H1 (cell line): Measurements from ENCODE around the gene CHRDL2. TPM values are rescaled to one million over a fixed set of nuclear protein-coding genes. Genes with fewer than 3 reads are reported as not detected.

Experiments used
- CTCF ChIA-PET: fragments of 300-600 bp; sonication (Branson Sonifier 250); formaldehyde crosslinking; loops from one replicate; lab custom pipeline; 2021; ENCODE audit not compliant: partially characterized antibody; lab: Charles Lee
- POLR2A ChIA-PET: fragments of 300-600 bp; sonication (Branson Sonifier 250); formaldehyde crosslinking; loops from one replicate; lab custom pipeline; 2021; ENCODE audit warnings: inconsistent platforms; ENCODE audit not compliant: partially characterized antibody; lab: Charles Lee
- DNase-seq, 2 experiments: peaks; one replicate each; pipeline versions ENCODE4 v3.0.0 to v3.0.0-alpha.2; 2010 to 2022; ENCODE audit warnings: low spot score in 2 of 2, low read depth in 1 of 2, mixed read lengths in 1 of 2
- FAIRE-seq: peaks from 2 replicates; lab custom pipeline; 2011; peaks lifted over from hg19 to GRCh38; lab: Jason Lieb, UNC
- H2AFZ ChIP-seq: 2 replicates; pipeline ENCODE4 v1.8.1; 2012; ENCODE audit warnings: low read length, inconsistent platforms
- H2AK5ac ChIP-seq: 2 replicates; pipeline ENCODE4 v1.6.1; 2013; ENCODE audit warnings: low read depth, low read length
- H2BK120ac ChIP-seq: replicated peaks from 2 replicates; pipeline ENCODE3; 2013; ENCODE audit warnings: low read depth, low read length, inconsistent platforms
- H2BK12ac ChIP-seq: 2 replicates; pipeline ENCODE4 v1.6.1; 2013; ENCODE audit warnings: low read depth, low read length
- H2BK15ac ChIP-seq: 2 replicates; pipeline ENCODE4 v1.6.1; 2013; ENCODE audit warnings: low read length
- H2BK20ac ChIP-seq: 2 replicates; pipeline ENCODE4 v1.6.1; 2013; ENCODE audit warnings: low read length
- H2BK5ac ChIP-seq: 2 replicates; pipeline ENCODE4 v1.6.1; 2013; ENCODE audit warnings: low read depth, low read length
- H3K14ac ChIP-seq: 2 replicates; pipeline ENCODE4 v1.6.1; 2013; ENCODE audit warnings: inconsistent platforms; ENCODE audit not compliant: insufficient read length
- H3K18ac ChIP-seq: 2 replicates; pipeline ENCODE4 v1.6.1; 2013; ENCODE audit warnings: low read length; ENCODE audit errors: extremely low read depth
- H3K23ac ChIP-seq: 2 replicates; pipeline ENCODE4 v1.6.1; 2013; ENCODE audit warnings: inconsistent platforms; ENCODE audit not compliant: insufficient read length
- H3K23me2 ChIP-seq: 2 replicates; pipeline ENCODE4 v1.6.1; 2013; ENCODE audit warnings: low read depth, low read length
- H3K27ac ChIP-seq: 2 replicates; pipeline ENCODE4 v1.6.1; 2011; ENCODE audit warnings: low read depth, low read length, inconsistent platforms
- H3K27me3 ChIP-seq, 4 experiments: replicated peaks in 1 of 4; 1 replicate in 1 of 4; 2 replicates in 3 of 4; pipeline versions ENCODE4 v1.6.1 to v1.8.1; 2011 to 2013; ENCODE audit warnings: low read length in 3 of 4, mild to moderate bottlenecking in 3 of 4, inconsistent platforms in 2 of 4, mixed read lengths in 2 of 4, moderate library complexity in 1 of 4; ENCODE audit not compliant: control insufficient read depth in 3 of 4, insufficient read depth in 3 of 4; ENCODE audit errors: extremely low read depth in 1 of 4
- H3K36me3 ChIP-seq, 4 experiments: 2 replicates each; pipeline versions ENCODE4 v1.6.1 to v1.8.1; 2011 to 2013; ENCODE audit warnings: mild to moderate bottlenecking in 4 of 4, low read length in 3 of 4, moderate library complexity in 2 of 4, control low read depth in 1 of 4, inconsistent platforms in 1 of 4; ENCODE audit not compliant: insufficient read depth in 4 of 4, control insufficient read depth in 2 of 4
- H3K4ac ChIP-seq: replicated peaks from 2 replicates; pipeline ENCODE3; 2013; ENCODE audit warnings: low read length, low read depth, mixed read lengths, inconsistent platforms; ENCODE audit not compliant: insufficient read length
- H3K4me1 ChIP-seq, 4 experiments: replicated peaks in 1 of 4; 1 replicate in 1 of 4; 2 replicates in 3 of 4; pipeline versions ENCODE4 v1.6.1 to v1.8.1; 2011 to 2013; ENCODE audit warnings: low read length in 3 of 4, inconsistent platforms in 2 of 4, mixed read lengths in 1 of 4; ENCODE audit not compliant: insufficient read depth in 4 of 4, control insufficient read depth in 3 of 4
- H3K4me2 ChIP-seq, 2 experiments: 2 replicates each; pipeline versions ENCODE4 v1.6.1 to v1.8.1; 2011 to 2013; ENCODE audit warnings: low read depth in 2 of 2, low read length in 2 of 2, control low read depth in 1 of 2, inconsistent platforms in 1 of 2, mild to moderate bottlenecking in 1 of 2; ENCODE audit not compliant: insufficient read depth in 1 of 2
- H3K4me3 ChIP-seq, 4 experiments: fragments of 200-600, 300-600 bp in 1 of 4; sonication (generic), shearing (Covaris generic), sonication (Bioruptor Twin) in 1 of 4; 2 replicates each; pipeline versions ENCODE4 v1.5.1 to v1.8.1; 2011 to 2016; ENCODE audit warnings: low read length in 4 of 4, low read depth in 3 of 4, control low read depth in 2 of 4, inconsistent platforms in 2 of 4, mild to moderate bottlenecking in 2 of 4, mixed read lengths in 1 of 4, moderate library complexity in 1 of 4; ENCODE audit not compliant: insufficient read depth in 2 of 4; ENCODE audit errors: extremely low read depth in 1 of 4
- H3K56ac ChIP-seq: replicated peaks from 2 replicates; pipeline ENCODE3; 2013; ENCODE audit warnings: low read depth, mild to moderate bottlenecking, mixed read lengths, low read length, inconsistent platforms; ENCODE audit not compliant: insufficient read length
- H3K79me1 ChIP-seq: 2 replicates; pipeline ENCODE4 v1.6.1; 2013; ENCODE audit warnings: low read depth, low read length, control low read depth
- H3K79me2 ChIP-seq, 2 experiments: 2 replicates each; pipeline versions ENCODE4 v1.6.1 to v1.8.1; 2012 to 2013; ENCODE audit warnings: low read length in 2 of 2, mild to moderate bottlenecking in 2 of 2, inconsistent platforms in 1 of 2; ENCODE audit not compliant: insufficient read depth in 2 of 2, control insufficient read depth in 1 of 2
- H3K9ac ChIP-seq, 4 experiments: replicated peaks in 1 of 4; 1 replicate in 1 of 4; 2 replicates in 3 of 4; pipeline versions ENCODE4 v1.6.1 to v1.8.1; 2011 to 2013; ENCODE audit warnings: low read depth in 3 of 4, low read length in 3 of 4, control low read depth in 2 of 4, mild to moderate bottlenecking in 2 of 4, moderate library complexity in 2 of 4, inconsistent platforms in 1 of 4; ENCODE audit errors: extremely low read depth in 1 of 4
- H3K9me3 ChIP-seq, 2 experiments: 2 replicates each; pipeline versions ENCODE4 v1.6.1 to v1.8.1; 2012 to 2013; ENCODE audit warnings: mild to moderate bottlenecking in 2 of 2, moderate library complexity in 2 of 2, control low read depth in 1 of 2, inconsistent platforms in 1 of 2, low read depth in 1 of 2, low read length in 1 of 2, mixed read lengths in 1 of 2; ENCODE audit not compliant: insufficient read depth in 2 of 2
- H4K20me1 ChIP-seq, 2 experiments: replicated peaks in 1 of 2; 2 replicates each; pipeline versions ENCODE3 to v1.8.1; 2011 to 2013; ENCODE audit warnings: inconsistent platforms in 2 of 2, low read length in 2 of 2, mild to moderate bottlenecking in 1 of 2; ENCODE audit not compliant: insufficient read depth in 2 of 2, control insufficient read depth in 1 of 2
- H4K5ac ChIP-seq: 2 replicates; pipeline ENCODE4 v1.6.1; 2013; ENCODE audit warnings: low read length, low read depth, mixed read lengths, inconsistent platforms; ENCODE audit not compliant: insufficient read length
- H4K8ac ChIP-seq: 2 replicates; pipeline ENCODE4 v1.8.0; 2013; ENCODE audit warnings: mild to moderate bottlenecking, moderate library complexity, low read length, inconsistent platforms; ENCODE audit not compliant: insufficient read depth; ENCODE audit errors: extremely low read depth
- H4K91ac ChIP-seq: replicated peaks from 2 replicates; pipeline ENCODE3; 2013; ENCODE audit warnings: low read length, mixed read lengths, inconsistent platforms; ENCODE audit not compliant: insufficient read length
- CBX8 ChIP-seq: fragments of 300-800, 300-1000 bp; sonication (generic); IDR thresholded peaks from 2 replicates; pipeline ENCODE4 v1.7.1; 2016; ENCODE audit warnings: low read depth, low read length, borderline replicate concordance
- NANOG ChIP-seq: IDR thresholded peaks from 2 replicates; pipeline ENCODE4 v1.6.1; 2011; ENCODE audit warnings: low read length, low read depth, mild to moderate bottlenecking, inconsistent platforms; ENCODE audit not compliant: insufficient read depth, poor library complexity, severe bottlenecking
- NRF1 ChIP-seq: IDR thresholded peaks from 2 replicates; pipeline ENCODE4 v1.6.1; 2011; ENCODE audit warnings: mild to moderate bottlenecking, low read depth, low read length, improper control_type of control experiment
- RXRA ChIP-seq: IDR thresholded peaks from 2 replicates; pipeline ENCODE4 v1.6.1; 2011; ENCODE audit warnings: low read depth, mild to moderate bottlenecking, low read length, moderate library complexity; ENCODE audit not compliant: insufficient read depth
- SIRT6 ChIP-seq: IDR thresholded peaks from one replicate; pipeline ENCODE4 v1.7.1; 2012; ENCODE audit warnings: low read length, inconsistent platforms
- polyA plus RNA-seq, 7 experiments: library from polyadenylated mRNA; depleted of rRNA in 3 of 7; stranded (reverse) in 5 of 7; unstranded in 2 of 7; fragments of >200 nt in 5 of 7; fragments of 200-250 nt in 2 of 7; gene quantifications; 1 replicate in 5 of 7; 2 replicates in 1 of 7; 4 replicates in 1 of 7; pipeline versions ENCODE4 v1.2.1 to v1.2.3, GENCODE V29; 2011 to 2013; ENCODE audit warnings: missing spikeins in 2 of 7, mixed read lengths in 2 of 7
- total RNA-seq: library from RNA; stranded (reverse); fragmentation: NEBNext Ultra II Directional; extraction: Animal tissue kit (Norgen Biotek cat#: 25700); gene quantifications from 2 replicates; pipeline ENCODE4 v1.2.1, GENCODE V29; 2021

The CHRDL2 gene
- total and polyA plus RNA-seq, 2 of the 8 experiments (the other 6 are each of a cell fraction or from before 2014, with no cell fraction given): 0.26 to 0.48 TPM

GRCh38 chr11:74773476-74773875 is 42.2 kb upstream of the CHRDL2 start:
- ChIA-PET POLR2A (interaction anchor here (0.6 kb wide), 1 partner anchor 892 kb away, joined by 3 read pairs; no protein-coding TSS in a partner anchor), CTCF (interaction anchor here (0.9 kb wide), 1 partner anchor 264 kb away, joined by 3 read pairs; no protein-coding TSS in a partner anchor)
- FAIRE-seq (no peak), DNase-seq (no peak)
- Histone ChIP-seq H4K20me1 (peaks cover 0 to 3% of the 10 kb centered on the region in 2 experiments), H3K27me3 (no peaks in the 10 kb centered on the region), H3K14ac (no peak overlapping the region), H3K9ac (no peak overlapping the region), H2BK120ac (no peak overlapping the region), H3K79me1 (peaks cover 1% of the 10 kb centered on the region; the same call in 1 of the 2 replicates), H2AK5ac (no peak overlapping the region), H2BK15ac (no peak overlapping the region), H4K8ac (no peak overlapping the region), H3K4me3 (no peak overlapping the region), H3K23ac (no peak overlapping the region), H2BK5ac (no peak overlapping the region), H3K4me1 (no peaks in the 10 kb centered on the region; a peak in 1 of 7 replicates), H4K91ac (no peak overlapping the region), H3K79me2 (peaks cover 0 to 30% of the 10 kb centered on the region in 2 experiments; a peak in 2 of 4 replicates), H4K5ac (no peak overlapping the region), H3K27ac (no peak overlapping the region), H2AFZ (no peak overlapping the region), H3K56ac (no peak overlapping the region), H3K4ac (no peak overlapping the region), H3K4me2 (no peak overlapping the region), H2BK12ac (no peak overlapping the region), H3K18ac (no peak overlapping the region), H3K9me3 (no peaks in the 10 kb centered on the region), H3K23me2 (no peaks in the 10 kb centered on the region), H2BK20ac (no peak overlapping the region), H3K36me3 (no peaks in the 10 kb centered on the region)
- TF ChIP-seq SIRT6: no peak
- no peak for TF ChIP-seq RXRA
- TF ChIP-seq NANOG: no peak
- TF ChIP-seq CBX8: no peak
- TF ChIP-seq NRF1: no peak
